ENCODE results near the gene PNMA8B.

- TF ChIP-seq, protein P1, sequence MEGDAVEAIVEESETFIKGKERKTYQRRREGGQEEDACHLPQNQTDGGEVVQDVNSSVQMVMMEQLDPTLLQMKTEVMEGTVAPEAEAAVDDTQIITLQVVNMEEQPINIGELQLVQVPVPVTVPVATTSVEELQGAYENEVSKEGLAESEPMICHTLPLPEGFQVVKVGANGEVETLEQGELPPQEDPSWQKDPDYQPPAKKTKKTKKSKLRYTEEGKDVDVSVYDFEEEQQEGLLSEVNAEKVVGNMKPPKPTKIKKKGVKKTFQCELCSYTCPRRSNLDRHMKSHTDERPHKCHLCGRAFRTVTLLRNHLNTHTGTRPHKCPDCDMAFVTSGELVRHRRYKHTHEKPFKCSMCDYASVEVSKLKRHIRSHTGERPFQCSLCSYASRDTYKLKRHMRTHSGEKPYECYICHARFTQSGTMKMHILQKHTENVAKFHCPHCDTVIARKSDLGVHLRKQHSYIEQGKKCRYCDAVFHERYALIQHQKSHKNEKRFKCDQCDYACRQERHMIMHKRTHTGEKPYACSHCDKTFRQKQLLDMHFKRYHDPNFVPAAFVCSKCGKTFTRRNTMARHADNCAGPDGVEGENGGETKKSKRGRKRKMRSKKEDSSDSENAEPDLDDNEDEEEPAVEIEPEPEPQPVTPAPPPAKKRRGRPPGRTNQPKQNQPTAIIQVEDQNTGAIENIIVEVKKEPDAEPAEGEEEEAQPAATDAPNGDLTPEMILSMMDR (IDR thresholded peaks at IDR 0.05 in 2 of 3, conservative IDR thresholded peaks at IDR 0.05 in 1 of 3; ENCODE audit: borderline replicate concordance in 1 of 3, insufficient read depth in 1 of 3, low read depth in 2 of 3, low read length in 2 of 3): no peak
- TF ChIP-seq CEBPB (IDR thresholded peaks at IDR 0.05; ENCODE audit: low read depth) (no peak), EZH2 (IDR thresholded peaks at IDR 0.05) (no peak)
- TF ChIP-seq, protein P2, sequence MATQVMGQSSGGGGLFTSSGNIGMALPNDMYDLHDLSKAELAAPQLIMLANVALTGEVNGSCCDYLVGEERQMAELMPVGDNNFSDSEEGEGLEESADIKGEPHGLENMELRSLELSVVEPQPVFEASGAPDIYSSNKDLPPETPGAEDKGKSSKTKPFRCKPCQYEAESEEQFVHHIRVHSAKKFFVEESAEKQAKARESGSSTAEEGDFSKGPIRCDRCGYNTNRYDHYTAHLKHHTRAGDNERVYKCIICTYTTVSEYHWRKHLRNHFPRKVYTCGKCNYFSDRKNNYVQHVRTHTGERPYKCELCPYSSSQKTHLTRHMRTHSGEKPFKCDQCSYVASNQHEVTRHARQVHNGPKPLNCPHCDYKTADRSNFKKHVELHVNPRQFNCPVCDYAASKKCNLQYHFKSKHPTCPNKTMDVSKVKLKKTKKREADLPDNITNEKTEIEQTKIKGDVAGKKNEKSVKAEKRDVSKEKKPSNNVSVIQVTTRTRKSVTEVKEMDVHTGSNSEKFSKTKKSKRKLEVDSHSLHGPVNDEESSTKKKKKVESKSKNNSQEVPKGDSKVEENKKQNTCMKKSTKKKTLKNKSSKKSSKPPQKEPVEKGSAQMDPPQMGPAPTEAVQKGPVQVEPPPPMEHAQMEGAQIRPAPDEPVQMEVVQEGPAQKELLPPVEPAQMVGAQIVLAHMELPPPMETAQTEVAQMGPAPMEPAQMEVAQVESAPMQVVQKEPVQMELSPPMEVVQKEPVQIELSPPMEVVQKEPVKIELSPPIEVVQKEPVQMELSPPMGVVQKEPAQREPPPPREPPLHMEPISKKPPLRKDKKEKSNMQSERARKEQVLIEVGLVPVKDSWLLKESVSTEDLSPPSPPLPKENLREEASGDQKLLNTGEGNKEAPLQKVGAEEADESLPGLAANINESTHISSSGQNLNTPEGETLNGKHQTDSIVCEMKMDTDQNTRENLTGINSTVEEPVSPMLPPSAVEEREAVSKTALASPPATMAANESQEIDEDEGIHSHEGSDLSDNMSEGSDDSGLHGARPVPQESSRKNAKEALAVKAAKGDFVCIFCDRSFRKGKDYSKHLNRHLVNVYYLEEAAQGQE (IDR thresholded peaks at IDR 0.05; ENCODE audit: low read depth): no peak
Measured at GRCh38 chr19:46499692-46500091, 4.0 kb upstream of the PNMA8B start.
